ENCODE measurements around the gene MAML3.

MAML3 gene

DNA sequence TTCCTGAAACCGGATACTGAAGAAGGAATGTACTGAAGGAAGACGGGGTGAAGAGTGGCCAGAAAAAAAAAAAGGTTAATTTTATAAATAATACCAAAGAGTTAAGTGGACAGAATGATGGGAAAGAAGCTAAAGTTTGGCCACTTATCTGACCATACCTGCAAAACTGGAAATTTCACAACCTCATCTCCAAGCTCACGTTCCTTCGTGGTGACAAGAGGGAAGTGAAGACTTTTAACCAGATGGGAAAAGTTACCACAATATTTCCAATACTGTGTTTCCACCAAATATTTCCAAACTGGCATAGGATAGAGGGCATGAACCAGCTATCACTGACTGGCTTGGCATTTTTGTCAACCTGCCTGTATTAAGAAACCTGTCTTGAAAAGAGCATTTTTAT lies 56.4 kb downstream of the MAML3 start:
- no peak for DNase-seq

DNA sequence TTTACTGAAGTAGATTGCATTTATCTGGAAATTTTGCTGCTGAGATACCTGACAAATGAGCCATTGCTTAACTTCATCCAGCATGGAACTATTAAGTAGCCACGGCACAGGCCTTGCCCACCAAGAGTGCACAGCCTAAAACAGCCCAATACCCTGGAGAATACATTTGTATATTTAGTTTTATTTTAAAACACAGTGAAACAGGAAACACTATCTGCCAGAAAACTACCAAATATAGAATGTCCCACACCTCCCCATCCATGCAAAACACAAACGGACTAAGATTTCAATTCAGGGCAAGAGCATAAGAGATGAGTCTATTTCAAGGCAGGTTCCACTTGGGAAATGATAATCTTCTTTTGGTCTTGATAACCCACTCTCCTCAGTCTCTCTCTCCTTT lies 57.1 kb downstream of the MAML3 start:
- DNase-seq, result no peak

DNA sequence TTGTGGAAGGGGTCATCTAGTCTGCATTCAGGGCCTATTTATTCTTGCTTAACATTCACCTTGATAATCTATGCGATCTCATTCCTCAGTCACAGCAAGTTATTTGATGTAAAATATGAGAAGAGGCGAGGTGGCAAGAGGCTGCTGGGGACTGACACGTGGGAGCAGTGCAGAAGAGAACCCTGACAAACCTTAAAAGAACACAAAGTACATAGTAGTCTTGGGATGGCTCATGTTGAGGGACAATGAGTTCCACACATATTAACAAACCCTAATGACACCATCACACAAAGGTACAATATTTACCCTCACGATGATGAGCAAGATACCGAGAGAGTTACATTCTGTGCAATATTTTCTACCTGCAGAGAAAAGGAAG lies 57.5 kb downstream of the MAML3 start:
- DNase-seq, result no peak

DNA sequence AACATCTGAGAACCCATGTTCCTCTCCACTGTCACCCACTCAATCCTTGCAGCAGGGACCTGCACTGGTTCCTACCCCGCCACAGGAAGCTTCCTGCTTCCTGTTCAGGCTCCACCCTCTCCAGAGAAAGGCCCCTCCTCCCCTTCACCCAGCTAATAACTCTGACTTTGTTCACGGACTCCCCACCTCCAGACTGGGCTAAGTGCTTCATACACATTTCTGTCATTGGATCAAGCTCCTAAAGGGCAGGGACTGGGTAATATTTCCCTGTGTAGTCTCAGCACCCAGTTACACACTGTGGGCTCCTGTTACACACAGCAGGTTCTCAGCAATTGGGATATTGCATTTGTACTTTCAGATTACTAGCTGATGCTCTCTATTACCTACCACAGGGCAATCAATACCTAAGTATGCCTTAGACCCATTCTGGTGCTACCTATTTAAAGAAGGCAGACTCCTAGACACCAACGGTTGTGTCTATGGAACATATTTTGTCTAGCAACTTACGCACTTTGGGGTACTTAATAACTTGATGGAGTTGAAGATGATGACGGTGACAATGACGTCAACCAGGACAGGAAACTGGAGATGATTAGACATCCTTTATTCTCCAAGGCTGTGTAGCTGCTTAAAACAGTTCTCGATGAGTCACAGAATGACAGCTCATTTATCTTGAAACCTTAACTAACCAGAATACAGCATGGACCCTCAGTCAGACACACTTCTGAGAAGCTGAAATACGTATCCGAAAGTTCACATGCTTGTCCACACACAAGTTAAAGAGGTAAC lies 58.1 kb downstream of the MAML3 start:
- DNase-seq, result peak; percentile 71

DNA sequence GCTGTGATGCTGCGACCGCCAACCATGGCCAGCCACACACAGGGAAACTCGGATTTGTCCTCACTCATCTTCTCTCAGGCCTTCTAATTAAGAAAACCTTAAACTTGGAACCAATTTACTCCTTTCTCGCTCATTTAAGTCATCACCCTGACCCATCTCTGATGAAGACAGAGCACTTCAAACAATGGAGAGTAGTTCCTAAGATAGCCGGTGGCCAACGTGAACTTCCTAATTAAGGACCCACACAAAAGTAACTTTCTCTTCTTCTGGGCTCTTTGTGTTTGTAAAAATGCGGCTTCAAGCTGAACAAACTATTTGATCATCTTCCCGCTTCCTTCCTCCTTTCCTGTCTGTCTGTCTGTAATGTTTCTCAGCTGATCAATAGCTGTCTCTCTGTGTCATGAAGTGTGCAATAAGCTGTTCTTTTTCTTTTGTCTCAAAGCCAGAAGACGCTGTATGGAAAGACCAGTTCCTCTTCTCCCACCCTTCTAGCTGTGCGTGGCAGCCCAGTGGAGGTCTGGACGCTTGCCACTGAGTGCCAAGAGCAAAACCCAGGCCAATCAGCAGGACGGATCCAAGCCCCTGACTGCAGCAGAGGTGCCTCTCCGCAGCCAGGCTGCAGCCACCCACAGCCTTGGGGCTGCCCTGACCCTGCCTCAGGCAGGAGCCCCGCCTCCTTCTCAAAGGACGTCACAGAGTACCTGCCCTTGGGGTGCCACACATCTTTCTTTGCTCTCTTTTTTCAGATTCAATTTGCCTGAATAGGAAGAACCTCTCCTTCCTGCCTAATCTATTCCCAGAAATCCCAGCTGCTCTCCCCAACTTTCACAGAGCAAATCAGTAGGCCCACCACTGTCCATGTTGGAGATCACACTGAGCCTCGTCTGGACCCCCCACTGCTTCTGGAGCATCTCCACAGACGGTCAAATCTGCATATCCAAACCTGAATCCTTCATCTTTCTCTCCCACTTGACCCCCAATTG lies 59.3 kb downstream of the MAML3 start:
- DNase-seq, result peak; percentile 71

DNA sequence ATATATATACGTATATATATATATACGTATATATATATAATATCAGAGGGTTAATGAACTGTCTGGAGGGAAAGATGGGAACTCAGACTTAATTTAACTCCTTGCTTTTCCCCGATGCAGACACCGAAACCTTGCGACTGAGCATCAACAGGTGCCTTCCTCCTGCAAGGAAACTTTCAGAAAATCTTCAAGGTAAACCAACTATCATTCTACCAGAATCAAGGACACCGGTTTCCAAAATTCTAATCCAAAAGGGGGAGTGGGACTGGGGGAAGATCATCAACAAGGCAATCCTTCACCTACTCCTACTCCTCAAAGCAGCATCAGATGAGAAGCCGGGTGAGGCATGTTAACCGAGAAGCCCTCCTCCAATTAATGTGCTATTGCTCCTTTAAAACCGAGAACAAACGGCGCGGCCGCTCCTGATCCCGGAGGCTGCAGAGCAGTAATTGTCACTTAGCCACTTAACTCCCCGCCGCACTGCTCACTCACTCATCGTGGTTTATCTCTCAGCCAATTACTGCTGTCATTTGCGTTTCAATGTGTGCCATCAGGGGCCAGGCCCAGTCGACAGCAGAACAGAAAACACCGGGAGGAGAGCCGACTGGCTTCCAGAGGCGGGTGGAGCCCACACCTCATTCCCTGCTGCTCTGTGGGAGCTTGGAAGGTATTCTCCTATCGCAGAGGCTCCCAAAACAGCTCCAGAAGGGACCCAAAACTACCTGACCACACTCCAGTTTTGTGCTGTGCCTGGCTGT lies 61.7 kb downstream of the MAML3 start:
- no peak for DNase-seq

DNA sequence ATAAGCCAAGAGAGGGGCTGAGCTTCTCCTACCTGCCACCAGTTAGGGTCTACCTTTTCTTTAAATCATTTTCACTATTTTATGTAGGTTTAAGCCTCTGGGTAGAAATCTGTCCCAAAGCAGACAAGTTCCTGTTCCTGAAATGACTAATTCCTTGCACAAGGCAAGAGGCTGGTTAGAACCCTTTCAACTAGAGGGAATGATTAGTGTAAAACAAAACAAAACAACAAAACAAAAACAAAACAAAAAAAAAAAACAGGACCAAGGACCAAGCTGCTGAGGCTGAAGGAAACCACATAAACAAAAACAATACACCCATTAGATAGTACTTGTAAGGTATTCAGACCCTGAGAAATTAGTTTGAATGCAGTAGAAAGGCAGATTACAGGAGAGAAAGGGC lies 62.7 kb downstream of the MAML3 start:
- no peak for DNase-seq

DNA sequence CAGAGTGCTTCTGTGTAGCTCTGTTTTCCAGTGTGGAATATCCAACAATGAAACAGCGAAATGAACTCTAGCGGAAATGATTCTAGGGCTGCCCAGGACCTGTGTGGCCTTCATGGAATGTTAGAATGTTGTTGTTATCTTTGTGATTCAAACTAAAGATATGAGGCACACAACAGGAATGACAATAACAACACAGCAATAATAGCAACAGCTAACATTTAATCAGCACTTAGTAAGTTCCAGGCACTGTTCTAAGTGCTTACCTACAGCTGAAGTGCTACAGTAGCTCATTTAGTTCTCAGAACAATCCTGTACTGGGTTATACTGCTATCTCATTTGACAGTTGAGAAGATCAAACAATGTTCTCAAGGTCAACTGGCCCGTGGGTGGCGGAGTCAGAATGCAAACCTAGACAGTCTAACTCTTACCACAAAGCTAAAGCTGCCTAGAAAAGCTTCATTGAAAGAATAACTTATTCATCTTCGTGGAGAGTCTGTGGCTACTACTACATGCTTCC lies 63.7 kb downstream of the MAML3 start:
- no peak for DNase-seq

DNA sequence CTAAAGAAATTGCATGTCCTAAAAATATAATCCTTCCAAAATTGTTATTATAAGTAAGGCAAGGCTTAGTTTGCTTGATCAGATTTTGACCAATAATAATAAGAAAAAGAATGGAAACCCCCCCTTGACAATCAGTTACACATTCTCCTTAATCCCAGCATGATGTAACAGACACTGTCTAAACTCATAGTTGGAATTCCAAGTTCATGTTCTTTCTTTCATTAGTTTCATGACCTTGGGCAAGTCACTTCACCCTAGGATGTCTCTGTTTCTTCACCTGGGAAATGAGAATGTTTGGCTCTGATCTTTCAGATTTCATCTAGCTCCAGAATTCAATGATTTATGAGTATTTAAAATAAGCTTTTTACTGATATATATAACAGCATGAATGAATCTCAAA lies 64.8 kb downstream of the MAML3 start:
- no peak for DNase-seq

DNA sequence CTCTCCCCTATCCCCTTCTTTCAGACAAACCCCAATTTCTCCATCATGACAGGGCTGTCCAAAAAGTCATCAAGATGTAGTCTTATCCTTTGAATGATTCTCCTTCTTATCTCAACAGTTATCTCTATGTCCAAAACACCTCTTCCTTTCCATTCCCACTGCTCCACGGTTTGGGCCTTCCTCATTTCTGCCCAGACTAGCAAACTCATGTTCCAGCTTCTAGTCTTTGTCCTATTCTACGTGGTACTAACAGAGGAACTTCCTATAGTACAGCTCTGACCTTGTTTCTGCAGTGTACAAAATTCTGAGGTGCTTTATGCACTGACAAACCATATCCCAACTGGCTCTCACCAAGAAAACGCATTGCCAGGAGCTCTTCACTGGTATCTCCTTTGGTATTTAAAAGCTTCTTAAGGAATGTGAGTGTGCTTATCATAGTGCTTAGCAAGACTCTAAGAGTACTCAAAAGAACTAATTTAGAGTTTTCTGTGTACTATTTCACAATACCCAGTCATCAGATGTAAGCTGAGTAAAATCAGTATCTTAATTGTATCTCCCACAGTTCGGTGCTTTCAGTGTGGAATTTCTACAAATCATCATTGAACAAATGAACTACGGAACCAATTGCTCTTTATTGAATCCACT lies 65.5 kb downstream of the MAML3 start:
- no peak for DNase-seq

DNA sequence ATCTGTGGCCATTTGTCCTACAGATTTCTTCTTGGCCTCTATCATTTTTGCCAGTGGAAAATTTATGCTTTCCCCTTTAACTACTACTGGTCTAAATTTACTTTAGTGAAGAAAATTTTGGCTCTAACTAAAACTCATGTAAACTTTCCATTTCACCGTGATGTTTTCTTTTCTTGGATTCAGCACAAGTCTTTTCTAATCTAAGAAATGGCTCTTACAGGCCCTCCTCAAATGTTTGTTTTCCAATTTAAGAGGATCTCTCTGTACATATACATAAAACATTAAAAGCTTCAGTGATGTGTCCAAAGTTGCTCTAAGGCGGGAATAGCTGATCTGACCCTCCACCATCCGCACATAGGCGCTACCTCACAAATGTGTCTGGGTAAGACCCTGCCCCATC lies 68.1 kb downstream of the MAML3 start:
- DNase-seq, result no peak

DNA sequence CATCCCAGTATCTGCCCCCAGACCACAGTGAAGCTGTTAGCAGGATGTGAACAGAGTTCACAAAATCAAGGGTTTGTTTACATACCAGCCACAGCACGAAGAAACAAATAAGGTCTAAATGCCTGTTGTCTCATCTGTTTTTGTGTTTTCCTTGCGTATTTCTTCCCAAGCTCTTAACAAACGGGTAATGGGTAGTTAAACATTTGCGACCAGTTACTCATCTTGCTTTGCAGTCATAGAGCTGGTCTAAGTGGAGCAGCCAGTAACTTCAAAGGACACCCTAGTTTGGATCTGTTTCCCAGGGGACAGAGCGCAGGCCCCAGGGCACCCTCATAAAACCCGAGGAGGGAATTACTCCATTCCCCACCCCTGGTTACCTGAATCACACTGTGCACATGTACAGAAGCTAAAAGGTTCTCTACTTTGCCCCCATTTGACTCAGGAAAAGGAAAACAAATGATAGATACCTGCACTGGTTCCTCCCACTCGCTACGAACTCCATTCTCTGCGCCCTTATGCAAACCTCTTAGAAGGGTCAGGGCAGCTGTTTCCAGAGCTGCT lies 68.8 kb downstream of the MAML3 start:
- no peak for DNase-seq

DNA sequence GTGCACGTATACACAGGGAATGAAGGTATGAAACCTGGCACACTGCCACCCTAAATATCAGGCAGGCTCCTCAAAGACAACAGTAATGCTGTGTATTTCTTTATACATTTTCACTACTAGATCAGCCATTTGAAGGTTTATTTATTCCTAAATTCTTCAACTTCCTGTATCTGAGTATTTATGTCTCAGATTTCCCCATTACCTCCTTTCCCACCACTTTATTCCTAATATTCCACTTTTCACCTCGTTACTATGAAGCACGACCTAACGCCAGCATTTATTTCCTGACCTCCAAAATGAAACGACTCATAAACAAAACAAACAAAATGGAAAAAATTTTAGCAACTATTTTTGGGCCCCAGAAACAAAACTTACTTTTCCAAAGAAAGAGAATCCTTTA lies 69.6 kb downstream of the MAML3 start:
- no peak for DNase-seq

DNA sequence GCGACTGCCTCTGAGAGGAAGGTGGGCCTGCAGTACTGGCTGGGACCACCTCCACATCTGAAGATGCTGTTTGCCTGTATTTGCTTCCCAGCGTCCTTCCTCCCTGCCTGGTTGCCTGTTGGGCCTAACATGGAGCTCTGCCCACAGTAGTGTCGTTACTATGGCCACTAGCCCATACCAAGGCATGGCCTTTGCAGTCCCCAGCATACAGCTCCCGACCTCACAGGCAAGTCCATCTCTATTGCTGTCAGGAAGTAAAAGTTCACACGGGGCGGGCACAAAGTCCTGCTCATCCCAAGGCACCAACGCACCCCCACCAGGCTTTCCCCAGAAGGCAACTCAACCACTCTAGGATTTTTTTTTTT lies 71.6 kb downstream of the MAML3 start:
- no peak for DNase-seq

DNA sequence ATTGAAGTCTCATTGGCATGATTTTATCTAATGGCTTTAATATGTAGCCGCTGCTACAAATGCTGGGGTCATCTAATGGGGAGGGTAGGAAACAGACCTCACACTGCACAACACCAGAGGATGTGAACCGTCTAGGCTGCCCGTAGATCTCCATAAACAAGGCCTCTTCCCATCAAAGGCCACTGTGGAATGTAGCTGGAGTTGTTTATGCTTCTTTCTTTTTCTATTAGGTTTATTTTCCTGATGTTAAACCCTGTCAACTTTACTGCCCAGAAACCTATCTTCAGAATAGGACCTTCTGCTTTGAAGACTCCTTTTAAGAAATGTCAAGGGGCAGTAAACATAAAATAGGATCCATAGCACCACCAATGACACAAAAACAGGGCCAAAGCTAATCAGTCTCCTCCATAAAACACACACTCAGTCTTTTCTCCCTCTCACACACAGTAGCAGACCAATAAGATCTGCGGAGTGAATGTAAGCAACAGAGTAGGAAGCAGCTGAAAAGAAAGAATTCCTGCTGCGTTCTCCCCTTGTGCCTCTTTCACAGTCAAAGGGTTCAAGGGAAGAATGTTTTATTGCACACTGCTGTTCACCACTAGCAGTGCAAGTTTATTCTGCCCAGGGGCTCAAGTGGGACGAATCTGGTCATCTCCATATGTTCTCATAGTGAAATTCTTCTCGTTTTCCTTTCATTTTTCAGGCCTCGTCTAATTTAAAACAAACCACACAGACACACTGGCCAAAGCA lies 72.2 kb downstream of the MAML3 start:
- DNase-seq, result no peak

DNA sequence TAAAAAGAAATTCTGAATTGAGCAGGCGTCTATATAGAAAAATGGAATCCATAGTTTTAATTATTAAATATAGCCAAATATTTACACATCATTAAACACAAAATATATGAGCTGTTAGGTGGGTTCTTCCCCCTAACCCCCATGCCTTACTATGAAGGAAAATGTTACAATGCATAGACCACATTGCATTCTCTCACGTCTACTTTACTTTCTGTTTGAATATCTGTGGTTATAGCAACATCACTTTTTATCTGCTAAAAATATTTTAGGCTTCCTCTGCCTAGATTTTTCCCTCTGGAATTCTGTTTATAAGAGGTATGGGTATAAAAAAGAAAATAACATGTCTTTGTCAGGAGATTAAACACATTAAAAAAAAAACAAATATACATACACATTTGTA lies 73.1 kb downstream of the MAML3 start:
- no peak for DNase-seq

DNA sequence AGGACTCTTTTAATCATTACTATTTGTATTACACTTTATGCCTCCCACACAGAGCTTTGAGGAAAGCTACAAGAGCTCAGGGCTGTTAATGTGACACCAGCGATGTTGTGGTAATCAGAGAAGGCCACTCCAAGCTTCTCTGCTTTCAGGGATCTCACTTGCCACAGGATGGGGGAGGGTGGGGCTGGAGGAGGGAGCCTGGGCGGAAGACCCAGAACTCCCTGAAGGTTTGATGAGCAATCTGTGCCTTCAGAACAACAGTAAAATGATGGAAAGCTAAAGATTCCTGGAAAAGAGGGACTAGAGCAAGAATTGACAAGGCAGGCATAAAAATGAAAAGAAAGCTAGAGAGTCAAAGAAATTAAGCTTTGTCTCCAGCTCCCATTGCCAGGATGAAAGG lies 75.6 kb downstream of the MAML3 start:
- DNase-seq, result no peak

DNA sequence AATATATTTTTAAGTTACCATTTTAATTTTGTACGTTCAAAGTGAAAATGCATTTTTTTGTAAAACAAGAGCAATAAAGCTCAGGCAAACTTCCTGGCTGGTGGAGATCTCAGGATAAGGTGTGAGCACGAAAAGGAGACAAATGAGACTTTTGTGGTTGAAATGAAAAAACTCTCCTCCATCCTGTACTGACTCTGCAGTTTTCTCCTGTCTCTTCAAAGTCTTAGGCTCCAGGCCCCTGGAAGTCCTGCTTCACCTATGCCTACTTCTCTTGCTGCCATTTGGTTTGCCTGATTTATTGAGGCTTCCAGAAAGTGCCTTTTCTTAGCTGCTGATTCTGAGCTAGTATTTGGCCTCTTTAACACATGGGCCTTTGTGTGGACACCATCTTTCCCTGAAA lies 77.7 kb downstream of the MAML3 start:
- no peak for DNase-seq

DNA sequence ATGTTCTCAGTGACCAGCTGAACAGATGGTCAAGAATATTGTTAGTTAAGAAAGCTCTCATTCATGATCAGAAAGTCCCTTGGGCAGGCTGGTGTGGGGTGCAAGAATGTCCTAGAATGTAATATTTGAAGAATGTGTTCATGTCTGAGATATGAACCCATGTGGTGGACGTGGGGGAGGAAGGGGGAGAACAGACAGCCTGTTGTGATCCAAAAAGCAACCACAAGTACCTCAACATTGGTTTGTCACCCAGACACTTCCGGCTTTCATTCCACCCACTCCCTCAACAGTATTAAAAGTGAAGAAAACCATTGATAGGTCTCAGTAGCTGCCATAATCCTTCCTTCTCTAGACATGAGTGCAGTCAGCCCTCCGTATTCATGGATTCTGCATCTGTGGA lies 82.2 kb downstream of the MAML3 start:
- DNase-seq, result peak; percentile 72

DNA sequence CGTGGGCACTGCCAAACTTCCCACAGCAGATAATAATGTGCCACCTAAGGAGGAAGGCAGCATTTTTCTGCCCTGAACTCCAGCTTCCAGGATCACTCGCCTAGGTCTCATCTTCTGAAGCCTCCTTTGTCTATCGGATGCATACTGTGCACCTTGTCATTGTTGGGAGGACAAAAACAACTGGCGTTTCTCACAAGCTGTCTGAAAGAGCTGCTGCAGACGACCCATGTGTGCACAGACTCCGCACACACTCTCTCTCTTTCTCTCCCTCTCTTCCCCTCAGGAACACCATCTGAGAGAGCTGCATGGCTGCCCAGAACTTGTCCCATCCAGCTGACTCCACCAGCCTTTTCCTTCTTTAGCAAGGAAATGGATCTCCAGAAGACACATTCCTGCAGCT lies 83.0 kb downstream of the MAML3 start:
- DNase-seq, result no peak

DNA sequence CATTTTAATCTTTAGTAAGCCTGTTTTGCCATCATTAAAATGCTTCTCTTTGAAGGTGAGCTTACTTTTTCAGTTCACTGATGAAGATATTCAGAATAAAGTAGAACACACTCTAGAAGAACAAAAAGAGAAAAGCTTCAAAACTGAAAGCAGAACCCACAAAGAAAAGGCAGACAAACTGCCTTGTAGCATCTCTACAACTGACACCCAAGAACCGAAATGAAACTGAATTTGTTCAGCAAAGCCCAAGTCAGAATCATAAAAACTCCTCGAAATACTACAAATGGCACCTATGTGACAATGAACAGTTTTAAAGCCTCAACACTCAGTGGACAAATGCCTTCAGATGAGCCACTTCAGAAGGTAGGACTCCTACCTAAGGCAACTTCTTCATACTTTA lies 83.6 kb downstream of the MAML3 start:
- no peak for DNase-seq

DNA sequence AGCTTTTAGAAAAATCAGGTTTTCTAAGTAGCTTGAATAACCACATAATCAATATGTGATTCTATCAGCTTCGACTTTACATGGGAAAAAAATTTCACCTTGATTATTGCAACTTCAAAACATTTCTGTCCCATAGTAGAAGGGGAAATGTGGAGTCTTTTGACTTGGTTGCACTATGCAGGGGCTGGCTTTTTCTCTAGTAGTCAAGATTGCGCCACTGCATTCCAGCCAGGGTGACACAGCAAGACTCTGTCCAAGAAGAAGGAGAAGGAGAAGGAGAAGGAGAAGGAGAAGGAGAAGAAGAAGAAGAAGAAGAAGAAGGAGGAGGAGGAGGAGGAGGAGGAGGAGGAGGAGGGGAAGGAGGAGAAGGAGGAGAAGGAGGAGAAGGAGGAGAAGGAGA lies 84.9 kb downstream of the MAML3 start:
- no peak for DNase-seq

Measured in stimulated activated CD8-positive, alpha-beta memory T cell treated with anti-CD3 and anti-CD28 coated beads, Interleukin-4, amount 100 ng/mL, for 48 hours (primary cell).